NCI-H1436 (cell line): ENCODE measurements around the gene TGFBR2.

Experiments
- DNase-seq: peaks from one replicate; lab custom pipeline; 2025; lab: John Stamatoyannopoulos, UW

TGFBR2 gene

GRCh38 chr3:30720586-30721313, 114.3 kb downstream of the TGFBR2 start:
- no peak for DNase-seq

- no peak for DNase-seq
Observed at GRCh38 chr3:30721314-30721634, 114.9 kb downstream of the TGFBR2 start.

GRCh38 chr3:30723211-30723610, 116.8 kb downstream of the TGFBR2 start:
- DNase-seq: no peak

- DNase-seq: no peak
Observed at GRCh38 chr3:30724863-30725262, 118.5 kb downstream of the TGFBR2 start.

GRCh38 chr3:30728143-30728542, 121.7 kb downstream of the TGFBR2 start:
- no peak for DNase-seq

GRCh38 chr3:30729512-30729911, 123.1 kb downstream of the TGFBR2 start:
- no peak for DNase-seq

GRCh38 chr3:30729936-30730335, 123.5 kb downstream of the TGFBR2 start:
- no peak for DNase-seq

- DNase-seq: no peak
Observed at GRCh38 chr3:30730967-30731366, 124.6 kb downstream of the TGFBR2 start.

GRCh38 chr3:30733209-30733608, 126.8 kb downstream of the TGFBR2 start:
- DNase-seq: no peak

GRCh38 chr3:30733696-30734095, 127.3 kb downstream of the TGFBR2 start:
- no peak for DNase-seq

GRCh38 chr3:30737743-30738499, 131.5 kb downstream of the TGFBR2 start:
- DNase-seq: no peak

GRCh38 chr3:30738605-30739004, 132.2 kb downstream of the TGFBR2 start:
- no peak for DNase-seq

- DNase-seq: no peak
Observed at GRCh38 chr3:30741889-30742288, 135.5 kb downstream of the TGFBR2 start.

GRCh38 chr3:30742796-30743619, 136.6 kb downstream of the TGFBR2 start:
- DNase-seq: no peak
